Motor neuron (in vitro differentiated cells): ENCODE measurements around the gene CACNG1. TPM values are rescaled to one million over a fixed set of nuclear protein-coding genes. Genes with fewer than 3 reads are reported as not detected.
"Not testable (repeated sequence)": the region's sequence is repeated elsewhere in the genome, so short reads cannot be mapped to it uniquely, and the experiment has no call there.

Experiments
- ATAC-seq, 8 experiments: fragments of 200-7000 bp; cut with Tn5 transposase; replicated peaks in 6 of 8; 2 replicates each; pipeline ENCODE4 v1.8.0; 2021; ENCODE audit warnings: mild to moderate bottlenecking in 8 of 8, moderate library complexity in 8 of 8
- H3K27ac ChIP-seq, 2 donors: fragments of 250-450 bp; sonication (Bioruptor Pico); 2 replicates each; pipeline ENCODE4 v1.9.0; 2021; ENCODE audit warnings: antibody characterized with exemption in 2 of 2, mild to moderate bottlenecking in 2 of 2, moderate library complexity in 1 of 2
- H3K4me1 ChIP-seq, 2 donors: fragments of 250-450 bp; sonication (Bioruptor Pico); replicated peaks in 1 of 2; 2 replicates each; pipeline ENCODE4 v1.6.1; 2021; ENCODE audit warnings: antibody characterized with exemption in 2 of 2, mild to moderate bottlenecking in 2 of 2, moderate library complexity in 1 of 2
- H3K4me3 ChIP-seq, 5 donors: fragments of 250-450 bp; sonication (Bioruptor Pico); 2 replicates each; pipeline ENCODE4 v1.9.0; 2021; ENCODE audit warnings: antibody characterized with exemption in 5 of 5, mild to moderate bottlenecking in 5 of 5, moderate library complexity in 4 of 5
- WGBS, 10 experiments: fragments of 450-650 bp; shearing (Covaris generic); methylation state at CpG; one replicate each; pipeline ENCODE4 v1.0.0; 2022; 5-methylcytosine and 5-hydroxymethylcytosine counted together
- in situ Hi-C, 9 experiments: fragments of 400-800 bp; cut with MboI; loops; one replicate each; pipeline ENCODE4 v1.15.0; 2021; ENCODE audit warnings: low sequenced_read_pairs in 9 of 9, low pct_unique_long_range_greater_than_20kb in 2 of 9; ENCODE audit not compliant: unreplicated experiment in 9 of 9
- total RNA-seq, 8 experiments: library from RNA; unstranded; fragments of 300-600 nt; gene quantifications; 2 replicates each; pipeline versions ENCODE4 v1.2.3 to v1.2.4, GENCODE V29; 2022

CACNG1 gene
- total RNA-seq, 8 experiments from 2014 or later = 0.25 to 1.4 (median 0.53) TPM; not detected in 2

DNA sequence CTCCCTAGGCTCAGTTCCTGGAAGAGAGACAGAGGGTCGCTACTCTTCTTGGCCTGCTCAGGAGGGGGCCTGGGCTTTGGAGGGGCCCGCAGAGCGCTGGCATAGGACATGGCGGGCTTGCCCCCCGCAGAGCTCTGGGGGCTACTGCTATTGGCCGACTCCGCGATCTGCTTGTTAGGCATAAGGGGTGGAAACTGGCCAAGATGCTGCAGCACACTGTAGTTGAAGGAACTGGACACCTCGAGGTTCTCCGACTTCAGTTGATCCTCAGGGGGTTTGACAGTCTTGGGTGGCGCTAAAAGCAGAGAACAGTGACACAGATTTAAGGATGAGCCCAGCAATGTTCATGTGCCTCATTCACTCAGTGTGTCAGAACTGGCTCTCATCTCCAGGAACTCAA is 33.9 kb downstream of the CACNG1 start:
- Histone ChIP-seq H3K4me1 (peaks cover 0 to 4% of the 10 kb centered on the region in 2 donors), H3K4me3 (no peak overlapping the region), H3K27ac (no peak overlapping the region)
- in situ Hi-C loops = no loop called here
- no peak for ATAC-seq
- whole genome bisulfite sequencing, 10 experiments = 80 to 100% (median 95%) methylated on average over 2 to 8 of the region's 11 CpGs; no CpG with 5 or more reads in 1 of the 10 experiments

- Histone ChIP-seq H3K27ac (no peak overlapping the region), H3K4me3 (no peak overlapping the region), H3K4me1 (peaks cover 0 to 4% of the 10 kb centered on the region in 2 donors)
- in situ Hi-C loops = no loop called here
- 79 to 100% (median 100%) methylated on average over 1 to 2 of the region's 2 CpGs; no CpG with 5 or more reads in 3 of the 10 experiments for WGBS, 10 experiments
- no peak for ATAC-seq
These were observed 35.1 kb downstream of the CACNG1 start for GRCh38 chr17:67079491-67079890.

GRCh38 chr17:67080804-67081203 is 36.5 kb downstream of the CACNG1 start:
- Histone ChIP-seq H3K4me1 (peaks cover 0 to 4% of the 10 kb centered on the region in 2 donors), H3K27ac (no peak overlapping the region), H3K4me3 (no peak overlapping the region)
- no peak for ATAC-seq
- WGBS, 10 experiments = 84 to 100% (median 100%) methylated on average over 1 to 2 of the region's 2 CpGs; no CpG with 5 or more reads in 4 of the 10 experiments
- in situ Hi-C loops = no loop called here

DNA sequence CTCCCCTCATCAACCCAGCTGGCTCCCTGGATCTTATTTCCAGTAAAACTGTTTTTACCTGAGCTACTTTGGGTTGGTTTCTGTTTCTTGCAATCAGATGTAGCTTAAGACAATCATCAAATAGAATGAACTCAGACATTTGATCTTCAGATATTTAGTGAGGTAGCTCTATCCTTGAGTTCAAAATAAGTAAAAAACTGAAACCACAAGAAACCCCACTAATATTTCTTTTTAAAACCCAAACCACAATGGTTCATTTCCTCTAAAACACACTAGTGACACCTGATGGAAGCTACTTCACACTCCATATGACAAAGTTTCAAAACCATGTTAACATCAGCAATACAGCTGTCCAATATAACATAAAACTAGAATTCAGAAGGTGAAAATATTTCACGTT is 37.8 kb downstream of the CACNG1 start:
- in situ Hi-C loops = no loop called here
- 6 to 100% (median 80%) methylated on average over 1 of the region's 1 CpG; no CpG with 5 or more reads in 1 of the 10 experiments for WGBS, 10 experiments
- Histone ChIP-seq H3K27ac (no peak overlapping the region), H3K4me3 (no peak overlapping the region), H3K4me1 (no peaks in the 10 kb centered on the region)
- no peak for ATAC-seq

DNA sequence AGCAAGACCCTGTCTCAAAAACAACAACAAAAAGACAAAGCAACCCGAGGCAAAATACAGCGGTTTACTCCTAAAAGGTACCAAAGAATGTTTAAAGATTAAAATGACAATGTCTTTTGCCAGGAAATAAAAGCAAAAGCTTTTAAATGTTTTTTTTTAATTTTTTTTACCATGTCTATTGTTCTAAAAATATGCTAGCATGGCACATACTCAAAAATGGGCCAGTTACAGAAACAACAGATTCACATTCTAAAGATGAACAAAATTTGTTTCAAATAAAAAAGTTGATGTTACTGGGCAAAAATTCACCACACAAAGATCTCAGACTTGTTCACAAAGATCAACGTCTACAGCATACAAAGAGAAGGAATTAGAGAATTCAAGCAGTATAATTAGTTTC is 41.1 kb downstream of the CACNG1 start:
- no peak overlapping the region for H3K4me3 ChIP-seq
- no peak for ATAC-seq
- 70 to 93% (median 83%) methylated on average over 1 to 3 of the region's 3 CpGs; no CpG with 5 or more reads in 1 of the 10 experiments for WGBS, 10 experiments
- H3K27ac ChIP-seq = no peak overlapping the region
- H3K4me1 ChIP-seq = no peaks in the 10 kb centered on the region
- in situ Hi-C loops = no loop called here

- ATAC-seq = no peak
- Histone ChIP-seq H3K27ac (no peak overlapping the region), H3K4me1 (no peaks in the 10 kb centered on the region), H3K4me3 (no peak overlapping the region)
- in situ Hi-C loops = no loop called here
- 93 to 100% (median 98%) methylated on average over 1 to 3 of the region's 3 CpGs; no CpG with 5 or more reads in 1 of the 10 experiments for WGBS, 10 experiments
These were observed 44.3 kb downstream of the CACNG1 start for GRCh38 chr17:67088639-67089038.

DNA sequence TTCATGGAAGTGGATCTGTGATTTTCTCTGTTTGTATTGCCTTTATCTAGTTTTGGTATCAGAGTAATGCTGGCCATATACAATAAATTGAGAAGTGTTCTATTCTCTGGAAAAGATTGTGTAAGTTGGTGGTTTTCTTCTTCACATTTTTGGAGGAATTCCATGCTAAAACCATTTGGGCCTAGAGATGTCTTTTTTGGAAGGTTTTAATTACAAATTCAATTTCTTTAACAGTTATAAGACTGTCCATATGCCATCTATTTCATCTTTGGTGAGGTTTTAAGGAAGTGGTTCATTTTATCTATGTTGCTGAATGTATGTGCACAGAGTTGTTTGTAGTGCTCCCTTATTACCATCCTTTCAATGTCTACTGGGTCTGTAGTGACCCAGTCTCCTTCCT is 46.0 kb downstream of the CACNG1 start:
- ATAC-seq = no peak
- Histone ChIP-seq H3K4me3 (no peak overlapping the region), H3K27ac (no peak overlapping the region), H3K4me1 (no peaks in the 10 kb centered on the region)
- in situ Hi-C loops = no loop called here

DNA sequence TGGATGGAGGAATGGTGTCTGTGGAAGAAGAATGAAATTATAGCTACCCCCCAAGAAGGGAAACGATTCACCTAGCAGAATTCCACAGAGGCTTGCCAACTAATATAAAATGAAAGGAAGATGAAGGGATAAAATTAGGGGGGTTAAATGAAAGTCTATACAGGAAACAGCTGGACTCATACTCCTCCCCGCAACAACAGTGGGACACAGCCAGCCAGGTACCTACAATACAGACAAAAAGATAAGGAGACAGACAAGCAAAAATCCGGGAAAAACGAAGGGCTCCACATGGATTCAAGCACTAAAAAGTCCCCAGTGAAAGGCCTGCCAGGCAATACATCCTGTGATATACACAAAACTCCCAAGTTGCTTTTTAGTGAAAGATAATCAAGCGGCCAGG is 47.9 kb downstream of the CACNG1 start:
- ATAC-seq = no peak
- WGBS, 10 experiments = 90 to 100% (median 93%) methylated on average over 1 to 5 of the region's 5 CpGs
- Histone ChIP-seq H3K4me1 (no peaks in the 10 kb centered on the region), H3K4me3 (no peak overlapping the region), H3K27ac (no peak overlapping the region)
- in situ Hi-C loops = no loop called here

- ATAC-seq, H3K4me3 ChIP-seq, H3K4me1 ChIP-seq, in situ Hi-C loops, H3K27ac ChIP-seq: not testable (repeated sequence)
- WGBS, 10 experiments = 62 to 100% (median 91%) methylated on average over 1 to 7 of the region's 7 CpGs; no CpG with 5 or more reads in 1 of the 10 experiments
These were observed 48.4 kb downstream of the CACNG1 start for GRCh38 chr17:67092710-67093109.

DNA sequence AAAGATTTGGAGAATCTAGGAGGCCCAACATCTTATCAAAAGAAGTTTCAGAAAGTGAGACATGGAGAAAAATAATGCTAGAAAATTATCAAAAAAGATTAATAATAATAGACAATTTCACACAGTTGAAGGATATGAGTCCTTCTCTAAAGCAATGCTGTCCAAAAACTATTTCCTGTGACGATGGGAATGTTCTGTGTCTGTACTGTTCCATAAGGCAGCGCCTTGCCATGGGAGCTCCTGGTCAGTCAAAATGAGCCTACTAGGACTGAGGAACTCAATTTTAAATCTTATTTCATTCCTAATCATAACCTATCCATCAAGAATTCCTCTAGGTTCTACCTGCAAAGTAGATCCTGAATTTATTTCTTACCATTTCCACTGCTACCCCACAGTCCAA is 49.0 kb downstream of the CACNG1 start:
- Histone ChIP-seq H3K4me1 (no peaks in the 10 kb centered on the region), H3K4me3 (no peak overlapping the region), H3K27ac (no peak overlapping the region)
- WGBS, 10 experiments = 81 to 100% (median 100%) methylated on average over 1 to 2 of the region's 2 CpGs; no CpG with 5 or more reads in 1 of the 10 experiments
- in situ Hi-C loops = no loop called here
- ATAC-seq = no peak

- H3K27ac ChIP-seq, H3K4me1 ChIP-seq, H3K4me3 ChIP-seq, in situ Hi-C loops, ATAC-seq: not testable (repeated sequence)
- 13 to 80% (median 45%) methylated on average over 1 of the region's 1 CpG; no CpG with 5 or more reads in 4 of the 10 experiments for WGBS, 10 experiments
These were observed 50.9 kb downstream of the CACNG1 start for GRCh38 chr17:67095291-67095690.

- no peak overlapping the region for H3K4me3 ChIP-seq
- in situ Hi-C loops = no loop called here
- H3K27ac ChIP-seq = no peak overlapping the region
- ATAC-seq = no peak
- WGBS, 10 experiments = no CpG with 5 or more reads among the region's 1 CpG
- no peaks in the 10 kb centered on the region for H3K4me1 ChIP-seq
These were observed 51.4 kb downstream of the CACNG1 start for GRCh38 chr17:67095803-67096202.

DNA sequence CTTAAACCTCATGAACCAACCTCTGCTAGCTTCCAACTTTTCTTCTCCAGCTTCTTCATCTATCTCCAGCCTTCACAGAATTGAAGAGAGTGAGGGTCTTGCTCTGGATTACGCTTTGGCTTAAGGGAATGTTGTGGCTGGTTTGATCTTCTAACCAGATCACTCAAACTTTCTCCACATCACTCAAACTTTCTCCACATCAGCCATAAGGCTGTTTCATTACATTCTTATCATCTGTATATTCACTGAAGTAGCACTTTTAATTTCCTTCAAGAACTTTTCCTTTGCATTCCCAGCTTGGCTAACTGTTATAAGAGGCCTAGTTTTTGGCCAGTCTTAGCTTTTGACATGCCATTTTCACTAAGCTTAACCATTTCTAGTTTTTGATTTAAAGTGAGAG is 52.3 kb downstream of the CACNG1 start:
- WGBS, 10 experiments = 100% methylated on average over 1 of the region's 1 CpG; no CpG with 5 or more reads in 4 of the 10 experiments
- no peak overlapping the region for H3K27ac ChIP-seq
- ATAC-seq = no peak

GRCh38 chr17:67098006-67098405 is 53.7 kb downstream of the CACNG1 start:
- no peak overlapping the region for H3K4me3 ChIP-seq
- no peaks in the 10 kb centered on the region for H3K4me1 ChIP-seq
- ATAC-seq = no peak
- in situ Hi-C loops = no loop called here
- no peak overlapping the region for H3K27ac ChIP-seq
- WGBS, 10 experiments = 63 to 100% (median 100%) methylated on average over 1 of the region's 1 CpG; no CpG with 5 or more reads in 4 of the 10 experiments

More for the DNA sequence above, 52.3 kb downstream of the CACNG1 start:
- no peaks in the 10 kb centered on the region for H3K4me1 ChIP-seq
- H3K4me3 ChIP-seq = no peak overlapping the region
- in situ Hi-C loops = no loop called here
